Left renal cortex interstitium (tissue), 4 donors: ENCODE data around the gene GABRG3. TPM values are rescaled to one million over a fixed set of nuclear protein-coding genes. Genes with fewer than 3 reads are reported as not detected.

Source experiments
- DNase-seq, 4 donors: peaks; one replicate each; pipeline ENCODE4 v3.0.0-alpha.2; 2013; ENCODE audit warnings: low read depth in 4 of 4, low spot score in 2 of 4, missing footprints in 1 of 4
- polyA plus RNA-seq, 4 donors: library from polyadenylated mRNA; unstranded; fragments of 120-200 nt; gene quantifications; one replicate each; pipeline ENCODE4 v1.2.1, GENCODE V29; 2013; ENCODE audit not compliant: insufficient read length in 4 of 4

GABRG3 gene
- 1 to 10 TPM; 1.3 to 2.0 (median 1.7) TPM for polyA plus RNA-seq

DNA sequence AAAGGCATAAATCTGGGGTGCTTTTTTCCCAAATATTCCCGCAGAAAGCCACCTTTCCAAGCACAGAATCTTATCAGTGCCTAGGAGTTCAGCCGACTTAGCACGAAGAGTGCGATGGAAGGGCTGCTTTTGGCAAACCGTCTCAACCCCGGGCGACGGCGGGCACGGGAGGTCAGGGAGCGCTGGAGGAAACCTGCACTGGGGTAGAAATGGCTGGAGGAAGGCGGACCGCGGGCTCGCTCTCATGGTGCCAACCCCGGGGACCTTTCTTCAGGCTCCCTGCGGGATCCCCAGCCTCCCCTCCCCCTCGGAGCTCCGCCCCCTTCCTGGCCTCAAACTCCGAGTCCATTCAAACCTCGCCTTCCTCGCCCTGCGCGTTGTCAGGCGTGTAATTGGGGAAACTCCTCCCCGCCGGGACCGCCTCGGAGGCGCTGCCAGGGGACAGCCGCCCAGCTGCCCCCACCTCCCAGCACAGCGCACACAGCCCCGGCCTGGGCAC lies at the start of gene GABRG3:
Gene GABRG3 (plus strand): TSS at position 470 of the 499 bp plus-strand sequence.
- no peak for DNase-seq

DNA sequence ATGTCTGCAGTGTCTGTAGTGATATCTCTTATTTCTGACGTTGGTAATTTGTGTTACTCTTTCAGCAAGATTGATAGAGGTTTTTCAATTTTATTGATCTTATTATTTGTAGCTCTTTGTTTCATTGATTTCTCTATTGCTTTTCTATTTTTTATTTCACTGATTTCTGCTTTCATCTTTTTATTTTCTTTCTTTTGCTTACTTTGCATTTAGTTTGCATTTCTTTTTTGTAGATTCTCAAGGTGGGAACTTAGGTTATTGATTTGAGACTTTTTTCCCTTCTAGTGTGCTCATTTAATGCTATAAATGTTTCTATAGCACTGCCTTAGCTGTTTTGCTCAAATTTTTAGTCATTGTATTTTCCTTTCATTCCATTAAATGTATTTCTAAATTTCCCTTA lies 49.5 kb upstream of the GABRG3 start:
- DNase-seq: no peak

DNA sequence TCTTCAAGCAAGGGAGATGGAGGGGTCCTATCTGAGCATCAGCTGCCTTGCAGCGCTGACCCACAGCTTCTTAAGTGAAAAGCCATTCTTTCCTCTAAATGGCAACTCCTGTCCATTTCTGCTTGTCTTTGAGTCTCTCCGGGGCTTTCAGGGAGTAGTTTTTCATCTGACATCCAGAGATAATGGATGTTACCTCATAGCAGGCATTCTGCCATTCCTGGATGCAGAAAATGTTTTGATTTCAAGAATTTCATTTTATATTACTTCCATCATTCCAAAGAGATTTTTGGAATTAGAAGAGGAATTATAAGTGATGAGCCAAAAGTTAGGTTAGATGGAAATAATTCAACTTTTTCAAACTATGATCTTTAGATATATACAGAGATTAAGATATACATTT lies 44.9 kb upstream of the GABRG3 start:
- DNase-seq: no peak

DNA sequence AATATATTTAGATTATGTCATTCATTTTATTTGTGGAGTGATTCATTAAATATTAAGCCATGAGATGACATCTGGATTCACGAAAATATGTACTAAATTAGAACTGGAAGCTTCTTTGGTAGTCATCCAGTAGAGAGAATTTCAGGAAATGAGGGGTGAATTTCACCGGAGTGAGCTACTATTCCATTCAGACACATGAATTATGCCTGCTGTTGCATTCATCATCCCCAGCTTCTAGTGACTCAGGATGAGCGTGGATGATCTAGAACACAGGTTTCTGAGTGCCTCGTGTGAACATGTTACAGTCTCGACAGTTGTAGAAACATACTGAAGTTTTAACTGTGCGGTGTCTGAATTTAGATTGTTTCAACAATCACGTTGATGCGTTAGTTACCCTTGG lies 42.9 kb upstream of the GABRG3 start:
- no peak for DNase-seq

DNA sequence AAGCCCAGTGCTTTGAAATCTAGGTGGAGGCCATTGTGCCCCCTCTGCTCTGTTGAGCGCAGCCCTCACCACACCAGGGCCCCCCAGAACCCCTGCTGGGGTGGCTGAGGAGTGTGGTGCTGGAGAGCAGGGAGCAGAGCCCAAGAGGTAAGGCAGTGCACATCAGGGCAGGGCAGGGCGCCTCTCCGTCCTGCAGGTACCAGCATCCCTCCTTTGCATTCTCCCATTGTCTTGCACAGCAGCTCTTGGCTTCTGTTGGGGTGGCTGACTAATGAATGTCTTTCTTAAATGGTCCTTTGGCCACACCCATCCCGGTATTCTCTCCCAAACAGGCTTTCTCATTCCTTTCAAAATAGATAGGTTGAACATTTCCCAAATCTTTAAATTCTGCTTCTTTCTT lies 41.4 kb upstream of the GABRG3 start:
- DNase-seq: no peak

DNA sequence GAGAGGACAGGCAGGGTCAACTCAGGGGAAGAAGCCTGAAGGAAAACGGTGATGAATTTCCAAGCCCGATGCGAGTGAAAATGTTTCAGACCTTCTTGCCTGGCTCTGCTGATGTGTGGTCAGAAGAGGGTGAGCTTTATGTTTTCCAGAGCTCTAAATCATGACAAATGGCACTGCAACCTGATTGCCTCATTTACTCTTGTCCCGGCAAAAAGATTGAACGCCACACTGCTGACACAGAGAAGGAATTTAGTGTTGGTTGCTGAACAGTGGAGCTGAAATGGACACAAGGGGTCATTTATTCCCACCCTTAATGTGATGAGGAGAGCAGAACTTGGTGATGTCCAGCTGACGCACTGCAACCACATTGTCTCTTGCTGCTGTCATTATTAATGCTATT lies 36.1 kb upstream of the GABRG3 start:
- no peak for DNase-seq

DNA sequence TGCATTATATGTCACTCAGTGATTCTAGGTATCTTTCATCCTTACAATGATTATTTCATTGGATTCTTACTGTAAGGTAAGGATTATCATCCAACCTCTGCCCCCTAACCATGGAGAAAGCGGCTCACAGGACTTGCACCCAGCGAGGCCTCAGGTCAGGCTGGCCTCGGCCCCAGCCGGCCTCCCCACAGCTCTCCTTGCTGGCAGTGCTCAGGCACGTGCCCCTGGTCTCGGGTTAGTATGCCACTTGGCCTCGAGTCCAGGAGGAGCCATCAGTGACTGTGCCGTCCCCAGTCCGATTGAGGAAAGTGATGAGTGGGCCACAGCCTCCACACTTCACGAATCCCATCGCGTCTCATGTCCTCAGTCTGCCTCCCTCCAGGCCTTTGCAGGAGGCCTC lies 35.7 kb upstream of the GABRG3 start:
- no peak for DNase-seq

DNA sequence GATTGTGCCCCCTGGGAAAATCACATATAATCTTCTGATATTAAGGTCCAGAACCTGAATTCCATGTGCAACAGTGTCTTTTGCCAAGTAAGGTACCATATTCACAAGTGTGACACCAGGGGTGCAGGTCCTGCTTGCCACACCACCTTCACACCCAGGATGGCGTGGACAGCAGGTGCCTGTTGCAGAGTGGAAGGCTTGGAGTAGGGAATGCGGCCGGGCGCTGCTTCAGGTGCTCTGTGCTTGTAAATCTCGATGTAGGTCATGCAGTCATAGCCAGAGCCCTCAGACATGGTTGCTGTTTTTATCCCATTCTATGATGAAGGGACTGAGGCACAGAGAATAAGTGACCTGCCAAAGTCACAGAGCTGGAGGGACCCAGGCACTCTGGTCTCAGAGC lies 34.5 kb upstream of the GABRG3 start:
- no peak for DNase-seq

DNA sequence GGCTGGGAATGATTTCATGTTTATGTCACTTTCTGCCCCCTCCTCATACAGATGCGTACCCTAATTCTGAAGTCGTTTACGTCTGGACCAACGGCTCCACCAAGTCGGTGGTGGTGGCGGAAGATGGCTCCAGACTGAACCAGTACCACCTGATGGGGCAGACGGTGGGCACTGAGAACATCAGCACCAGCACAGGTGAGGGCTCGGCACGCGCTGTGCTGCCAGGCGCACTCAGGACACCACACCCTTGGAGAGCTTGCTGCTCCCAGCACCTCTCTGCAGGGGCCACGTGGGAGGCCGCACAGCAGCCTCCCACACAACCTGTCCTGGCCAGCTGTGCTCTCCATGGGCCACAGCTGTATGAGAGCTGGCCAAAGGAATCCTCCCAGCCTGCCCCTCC lies 33.8 kb upstream of the GABRG3 start:
- no peak for DNase-seq

DNA sequence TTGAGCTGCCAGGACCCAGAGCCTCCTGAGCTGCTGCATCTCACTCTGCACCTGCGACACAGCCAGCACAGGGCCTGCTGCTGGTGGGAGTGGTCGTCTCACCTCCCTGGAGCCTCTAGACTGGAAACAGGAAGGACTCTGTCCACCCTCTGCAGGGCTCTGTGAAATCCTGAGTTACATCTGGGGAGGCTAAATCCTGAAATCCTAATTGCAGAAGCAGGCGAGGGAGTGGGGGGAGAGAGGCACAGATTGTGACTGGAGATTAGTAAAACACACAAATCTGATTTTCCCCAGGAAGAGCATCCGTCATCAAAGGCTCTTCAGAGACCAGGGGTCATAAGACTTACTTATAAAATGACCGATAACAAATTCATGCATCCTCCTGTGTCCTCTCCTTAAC lies 31.6 kb upstream of the GABRG3 start:
- DNase-seq: no peak

DNA sequence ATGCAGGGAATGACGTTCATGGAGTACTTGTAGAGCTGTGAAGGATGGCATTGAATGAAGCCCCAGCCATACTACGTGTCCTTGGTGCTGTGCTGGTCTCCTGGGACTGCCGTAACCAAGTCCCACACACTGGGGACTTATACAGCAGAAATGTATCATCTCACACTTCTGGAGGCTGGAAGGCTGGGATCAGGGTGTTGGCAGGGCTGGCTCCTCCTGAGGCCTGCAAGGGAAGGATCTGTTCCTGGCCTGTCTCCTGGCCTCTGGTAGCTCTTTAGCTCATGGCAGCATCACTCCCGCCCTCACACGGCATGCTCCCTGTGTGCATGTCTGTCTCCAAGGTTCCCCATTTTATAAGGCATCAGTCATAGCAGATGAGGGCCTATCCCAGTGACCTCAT lies 29.5 kb upstream of the GABRG3 start:
- DNase-seq: no peak

DNA sequence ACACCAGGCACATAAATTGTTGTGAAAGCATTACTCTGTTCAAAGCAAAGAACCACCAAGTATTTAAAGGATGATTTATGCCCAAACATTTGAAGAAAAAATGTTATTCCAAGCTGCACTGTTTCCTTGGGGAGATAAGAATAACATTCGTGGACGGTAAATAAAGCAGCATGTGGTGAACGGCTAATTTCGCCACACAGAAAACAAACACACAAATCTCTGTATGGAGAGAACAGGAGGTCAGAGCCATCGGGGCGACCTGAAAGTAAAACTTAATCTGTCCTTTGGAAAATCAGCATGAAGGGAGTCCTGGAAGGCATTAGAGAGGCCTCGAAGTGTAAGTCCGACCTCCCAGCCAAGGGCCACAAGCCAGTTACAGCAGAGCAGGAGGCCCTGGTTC lies 27.1 kb upstream of the GABRG3 start:
- DNase-seq: peak; percentile 9 to 52 (median 28)

DNA sequence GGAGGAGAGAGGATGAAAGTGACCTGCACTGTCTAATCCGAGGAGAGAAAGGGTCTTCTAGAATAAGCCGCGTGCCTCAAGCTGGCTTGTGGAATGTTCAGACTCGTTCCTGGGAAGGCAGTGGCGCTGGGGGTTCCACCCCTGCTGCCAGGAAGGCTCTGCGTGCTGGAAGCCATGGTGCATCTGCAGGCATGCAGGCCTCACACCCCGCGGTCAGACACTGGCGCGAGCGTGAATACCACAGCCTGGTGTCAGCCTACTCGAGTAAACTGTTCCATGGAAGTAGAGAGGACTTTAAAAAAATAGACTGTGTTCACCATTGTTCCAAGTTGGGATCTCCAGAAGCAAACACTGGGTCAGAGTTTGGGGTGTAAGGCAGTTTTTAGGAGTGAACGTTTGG lies 25.9 kb upstream of the GABRG3 start:
- DNase-seq: no peak

DNA sequence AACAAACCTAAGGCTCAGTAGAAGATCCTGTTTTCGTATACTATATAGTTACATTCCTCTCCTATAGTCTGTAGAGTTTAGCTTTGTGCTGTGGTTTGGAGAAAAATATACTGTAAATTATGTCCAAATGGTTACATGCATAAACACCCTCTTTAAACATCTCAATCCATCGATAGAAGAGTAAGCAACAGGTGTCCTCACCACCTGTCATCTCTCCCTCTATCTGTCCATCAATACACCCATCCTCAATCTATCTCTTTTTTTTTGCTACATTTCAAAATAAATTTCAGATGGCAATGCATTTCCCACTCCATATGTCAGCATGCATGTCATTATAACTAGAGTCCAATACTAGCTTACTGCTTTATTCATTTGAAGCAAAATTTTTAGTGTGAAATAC lies 21.0 kb upstream of the GABRG3 start:
- no peak for DNase-seq

DNA sequence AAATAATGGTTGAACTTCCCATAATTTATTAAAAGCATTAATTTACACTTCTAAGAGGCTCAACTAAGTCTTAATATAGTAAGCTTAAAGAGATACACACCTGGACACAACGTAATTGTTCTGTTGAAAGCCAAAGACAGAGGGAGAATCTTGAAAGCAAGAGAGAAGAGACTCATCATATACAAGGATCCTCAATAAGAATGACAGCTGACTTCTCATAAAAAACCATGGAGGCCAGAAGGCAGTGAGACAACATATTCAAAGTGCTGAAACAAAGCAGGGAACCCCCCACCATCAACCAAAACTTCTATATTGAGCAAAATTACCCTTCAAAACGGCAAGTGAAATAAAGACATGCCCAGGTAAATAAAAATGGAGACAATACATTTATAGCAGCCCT lies 16.6 kb upstream of the GABRG3 start:
- no peak for DNase-seq

DNA sequence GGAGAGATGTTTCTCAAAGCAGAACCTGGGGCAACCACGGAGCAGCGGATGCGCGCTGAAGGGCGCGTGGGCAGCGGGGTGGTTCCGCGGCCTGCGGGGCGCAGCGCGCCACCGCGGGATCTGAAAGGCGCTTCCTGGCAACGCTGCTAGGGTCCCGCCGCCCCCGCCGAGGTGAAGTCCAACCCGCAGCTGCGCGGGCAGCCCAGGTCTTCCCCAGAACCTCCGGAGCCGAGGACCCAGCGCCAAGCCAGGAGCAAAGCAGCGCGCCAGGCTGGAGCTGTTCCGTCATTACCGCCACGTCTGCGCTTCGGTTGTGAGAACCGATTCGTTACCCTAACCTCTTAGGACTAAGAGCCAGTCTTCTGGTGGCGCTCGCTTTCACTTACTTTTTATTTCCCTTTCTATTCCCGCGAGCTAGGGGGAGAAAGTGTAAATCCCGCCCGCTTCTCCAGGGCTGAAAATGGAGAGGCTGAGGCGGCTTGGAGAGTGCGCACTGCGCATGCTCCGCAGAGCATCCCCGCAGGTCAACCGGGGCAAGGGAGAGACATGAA lies 3.2 kb upstream of the GABRG3 start:
- DNase-seq: peak in 2 of 4 donors; percentile 30 to 54

DNA sequence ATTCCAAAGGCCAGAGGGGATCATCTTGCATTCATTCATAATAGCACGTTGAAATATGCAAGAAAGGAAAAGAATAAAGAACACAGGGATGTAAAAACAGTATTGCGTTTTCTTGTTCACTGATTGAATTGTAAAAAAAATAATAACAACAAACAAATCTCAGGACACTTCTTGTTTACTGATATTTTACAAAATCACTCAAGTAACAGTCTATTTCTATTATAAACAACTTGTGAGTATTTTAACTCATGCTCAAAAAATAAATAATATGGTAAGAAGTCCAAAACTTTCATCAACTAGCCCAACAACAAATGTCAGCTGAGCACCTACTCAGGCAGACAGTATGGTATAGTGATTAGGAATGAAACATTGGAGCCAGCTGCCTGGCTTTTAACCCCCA lies 2.2 kb upstream of the GABRG3 start:
- no peak for DNase-seq

DNA sequence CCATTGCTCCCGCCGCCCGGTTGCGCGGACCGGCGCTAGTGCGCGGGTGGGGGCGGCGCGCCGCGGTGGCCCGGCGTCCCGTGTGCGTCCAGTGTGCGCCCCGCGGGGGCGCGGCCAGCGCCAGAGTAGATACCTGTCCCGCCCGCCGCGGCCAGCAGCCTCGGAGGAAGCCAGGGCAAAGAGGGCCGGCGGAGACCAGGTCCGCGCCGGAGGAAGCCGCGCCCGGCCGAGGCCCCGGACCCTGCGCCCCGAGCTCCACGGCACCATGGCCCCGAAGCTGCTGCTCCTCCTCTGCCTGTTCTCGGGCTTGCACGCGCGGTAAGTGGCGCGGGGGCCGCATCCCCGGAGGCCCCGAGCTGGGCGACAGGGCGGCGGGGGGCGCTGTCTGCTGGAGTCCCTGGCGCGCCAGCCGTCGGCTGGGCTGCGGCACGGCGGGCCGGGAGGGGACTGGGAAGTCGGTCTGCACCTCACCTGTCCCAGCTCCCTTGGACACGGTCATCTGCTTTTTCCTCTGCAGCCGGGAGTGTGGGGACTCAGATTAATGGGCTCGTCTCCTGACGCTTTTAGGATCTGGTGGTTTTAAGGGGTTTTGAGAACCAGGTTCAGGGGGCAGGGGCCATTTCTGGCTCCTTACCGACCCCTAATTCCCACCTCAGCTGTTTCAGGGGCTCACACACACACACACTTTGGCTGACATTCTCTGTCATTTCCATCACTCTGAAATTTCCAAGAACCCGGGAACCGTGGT lies 464 bp downstream of the GABRG3 start:
- DNase-seq: no peak

DNA sequence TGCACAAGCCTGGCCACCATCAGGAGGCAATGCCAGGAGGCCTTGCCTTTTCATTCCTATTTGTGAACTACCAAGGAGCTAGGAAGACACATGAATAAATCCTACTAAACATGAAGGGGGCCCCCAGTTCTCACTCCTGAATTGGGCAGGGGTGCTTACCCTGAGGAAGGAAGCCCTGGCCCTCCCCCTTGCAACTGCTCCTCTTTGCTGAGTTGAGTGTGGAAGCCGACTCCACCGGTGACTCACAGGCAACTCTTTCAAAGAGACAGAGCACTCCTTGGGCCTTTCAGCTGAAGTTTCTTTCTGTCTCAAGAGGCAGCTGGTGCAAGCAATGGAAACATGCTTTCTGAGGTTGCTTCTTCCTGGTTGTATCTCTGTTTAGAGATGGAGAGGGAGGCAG lies 1.7 kb downstream of the GABRG3 start:
- DNase-seq: no peak

DNA sequence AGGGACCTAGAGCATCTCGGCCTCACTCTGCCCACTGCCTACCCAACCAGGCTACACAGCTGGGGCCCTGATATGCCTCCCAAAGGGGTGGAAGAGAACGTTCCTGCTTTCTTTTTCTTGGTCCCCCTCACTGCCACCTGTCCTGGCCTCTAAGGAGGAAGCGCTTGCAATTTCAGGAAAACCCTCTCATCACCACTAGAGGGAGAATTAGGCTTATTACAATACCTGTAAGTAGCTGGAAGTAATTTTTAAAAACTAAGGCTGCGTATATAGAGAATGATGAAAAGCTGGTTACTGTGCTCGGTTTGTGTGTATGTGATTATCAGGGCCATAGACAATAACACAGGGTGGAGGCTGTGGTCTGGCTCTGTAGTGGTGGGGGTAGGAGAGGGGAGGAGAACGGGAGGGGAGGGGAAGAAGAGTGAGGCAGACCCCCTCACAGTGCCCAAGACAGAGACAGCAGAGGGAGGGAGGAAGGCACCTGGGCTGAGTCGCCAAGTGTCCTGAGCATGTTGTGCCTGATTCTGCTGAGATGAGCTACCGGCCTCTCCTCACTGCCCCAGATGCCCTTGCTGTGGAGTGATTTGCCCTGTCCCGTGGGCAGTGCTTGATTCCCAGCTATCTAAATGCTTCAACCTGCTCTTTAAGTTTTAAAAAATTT lies 3.3 kb downstream of the GABRG3 start:
- no peak for DNase-seq

DNA sequence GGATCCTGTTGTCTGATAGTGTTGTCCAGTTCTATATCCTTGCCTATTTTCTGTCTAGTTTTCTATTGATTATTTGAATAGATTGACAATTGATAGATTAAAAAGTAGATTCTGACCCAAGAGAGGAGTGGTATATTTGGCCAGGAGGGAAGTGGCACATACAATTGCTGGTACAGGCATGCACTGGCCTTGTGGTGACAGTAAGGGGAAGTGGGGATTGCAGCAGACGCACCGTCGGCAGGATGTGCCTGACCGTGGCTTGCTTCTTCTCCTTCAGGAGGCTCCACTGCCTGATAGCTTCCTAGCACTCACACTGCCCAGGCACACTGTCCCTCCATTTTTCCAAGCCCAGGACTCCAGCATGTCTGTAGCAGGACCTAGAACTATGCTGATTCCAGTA lies 10.5 kb downstream of the GABRG3 start:
- no peak for DNase-seq

DNA sequence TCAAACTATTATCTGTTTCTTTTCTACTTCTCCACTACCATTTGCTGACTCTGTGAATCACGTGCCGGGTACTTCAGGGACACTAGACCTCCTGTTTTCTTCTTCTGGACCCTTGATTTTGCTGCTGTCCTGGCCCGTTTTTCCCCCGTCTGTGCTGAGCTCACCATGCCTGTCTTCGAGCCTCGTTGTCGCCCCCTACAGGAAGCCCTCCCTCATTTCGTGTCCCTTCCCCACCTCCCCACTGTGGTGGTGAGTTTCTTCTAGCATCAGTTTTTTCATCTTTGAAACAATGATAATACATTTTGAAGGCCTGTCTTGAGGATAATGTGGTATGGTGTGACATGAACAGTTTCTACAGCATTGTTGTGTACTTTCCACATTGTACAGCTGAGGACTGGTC lies 12.8 kb downstream of the GABRG3 start:
- no peak for DNase-seq
